C4-2B (cell line): ENCODE measurements around the gene IGFBP4.

Source experiments
- ZFX ChIP-seq: fragments of 450-650 bp; IDR thresholded peaks from 2 replicates; pipeline ENCODE4 v1.6.1; 2017
- TF ChIP-seq, protein P1 (sequence below): fragments of 450-650 bp; conservative IDR thresholded peaks from 2 replicates; pipeline ENCODE4 v1.5.1; 2017; ENCODE audit warnings: mild to moderate bottlenecking

GRCh38 chr17:40460968-40461731, 17.9 kb downstream of the IGFBP4 start:
- TF ChIP-seq, protein P1, sequence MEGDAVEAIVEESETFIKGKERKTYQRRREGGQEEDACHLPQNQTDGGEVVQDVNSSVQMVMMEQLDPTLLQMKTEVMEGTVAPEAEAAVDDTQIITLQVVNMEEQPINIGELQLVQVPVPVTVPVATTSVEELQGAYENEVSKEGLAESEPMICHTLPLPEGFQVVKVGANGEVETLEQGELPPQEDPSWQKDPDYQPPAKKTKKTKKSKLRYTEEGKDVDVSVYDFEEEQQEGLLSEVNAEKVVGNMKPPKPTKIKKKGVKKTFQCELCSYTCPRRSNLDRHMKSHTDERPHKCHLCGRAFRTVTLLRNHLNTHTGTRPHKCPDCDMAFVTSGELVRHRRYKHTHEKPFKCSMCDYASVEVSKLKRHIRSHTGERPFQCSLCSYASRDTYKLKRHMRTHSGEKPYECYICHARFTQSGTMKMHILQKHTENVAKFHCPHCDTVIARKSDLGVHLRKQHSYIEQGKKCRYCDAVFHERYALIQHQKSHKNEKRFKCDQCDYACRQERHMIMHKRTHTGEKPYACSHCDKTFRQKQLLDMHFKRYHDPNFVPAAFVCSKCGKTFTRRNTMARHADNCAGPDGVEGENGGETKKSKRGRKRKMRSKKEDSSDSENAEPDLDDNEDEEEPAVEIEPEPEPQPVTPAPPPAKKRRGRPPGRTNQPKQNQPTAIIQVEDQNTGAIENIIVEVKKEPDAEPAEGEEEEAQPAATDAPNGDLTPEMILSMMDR = no peak
- TF ChIP-seq ZFX = no peak
